GM12872 (cell line): ENCODE results near the gene ADAMTS17.

Source experiments
- TF ChIP-seq, protein P1 (sequence below): IDR thresholded peaks from 3 replicates; pipeline ENCODE4 v1.5.1; 2011; ENCODE audit warnings: low read depth, mild to moderate bottlenecking, low read length, moderate library complexity; ENCODE audit not compliant: insufficient read depth

Gene ADAMTS17

DNA sequence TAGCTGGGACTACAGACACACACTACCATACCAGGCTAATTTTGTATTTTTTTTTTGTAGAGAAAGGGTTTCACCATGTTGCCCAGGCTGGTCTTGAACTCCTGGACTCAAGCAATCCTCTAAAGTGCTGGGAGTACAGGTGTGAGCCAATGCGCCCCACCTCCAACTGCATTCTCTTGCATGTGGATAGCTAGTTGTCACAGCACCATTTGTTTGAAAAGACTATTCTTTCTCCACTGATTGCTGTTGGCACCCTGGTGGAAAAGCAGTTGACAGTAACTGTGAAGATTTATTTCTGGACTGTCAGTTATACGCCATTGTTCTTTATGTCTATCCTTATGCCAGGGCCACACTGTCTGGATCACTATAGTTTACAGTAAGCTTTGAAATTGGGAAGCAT is 303.9 kb downstream of the ADAMTS17 start:
- TF ChIP-seq, protein P1, sequence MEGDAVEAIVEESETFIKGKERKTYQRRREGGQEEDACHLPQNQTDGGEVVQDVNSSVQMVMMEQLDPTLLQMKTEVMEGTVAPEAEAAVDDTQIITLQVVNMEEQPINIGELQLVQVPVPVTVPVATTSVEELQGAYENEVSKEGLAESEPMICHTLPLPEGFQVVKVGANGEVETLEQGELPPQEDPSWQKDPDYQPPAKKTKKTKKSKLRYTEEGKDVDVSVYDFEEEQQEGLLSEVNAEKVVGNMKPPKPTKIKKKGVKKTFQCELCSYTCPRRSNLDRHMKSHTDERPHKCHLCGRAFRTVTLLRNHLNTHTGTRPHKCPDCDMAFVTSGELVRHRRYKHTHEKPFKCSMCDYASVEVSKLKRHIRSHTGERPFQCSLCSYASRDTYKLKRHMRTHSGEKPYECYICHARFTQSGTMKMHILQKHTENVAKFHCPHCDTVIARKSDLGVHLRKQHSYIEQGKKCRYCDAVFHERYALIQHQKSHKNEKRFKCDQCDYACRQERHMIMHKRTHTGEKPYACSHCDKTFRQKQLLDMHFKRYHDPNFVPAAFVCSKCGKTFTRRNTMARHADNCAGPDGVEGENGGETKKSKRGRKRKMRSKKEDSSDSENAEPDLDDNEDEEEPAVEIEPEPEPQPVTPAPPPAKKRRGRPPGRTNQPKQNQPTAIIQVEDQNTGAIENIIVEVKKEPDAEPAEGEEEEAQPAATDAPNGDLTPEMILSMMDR = no peak

DNA sequence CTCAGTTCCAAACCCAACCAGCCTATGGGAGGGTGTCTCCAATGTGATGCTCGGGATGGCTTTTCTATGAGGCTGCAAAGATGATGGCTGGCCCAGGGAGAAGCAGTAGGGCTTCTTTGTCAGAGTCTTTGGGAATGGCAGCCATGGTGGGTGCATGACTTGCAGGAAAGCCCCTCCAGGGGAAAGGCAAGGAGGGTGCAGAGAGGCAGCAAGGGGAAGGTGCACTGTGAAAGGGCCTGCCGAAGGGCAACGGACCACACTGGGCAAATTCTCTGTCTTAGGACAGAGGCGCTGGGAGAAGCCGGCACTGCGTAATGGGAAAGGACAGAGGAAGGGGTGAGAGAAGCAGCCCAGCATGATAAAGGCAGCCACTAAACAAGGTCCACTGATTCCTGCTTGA is 305.8 kb downstream of the ADAMTS17 start:
- TF ChIP-seq, protein P1 = no peak

DNA sequence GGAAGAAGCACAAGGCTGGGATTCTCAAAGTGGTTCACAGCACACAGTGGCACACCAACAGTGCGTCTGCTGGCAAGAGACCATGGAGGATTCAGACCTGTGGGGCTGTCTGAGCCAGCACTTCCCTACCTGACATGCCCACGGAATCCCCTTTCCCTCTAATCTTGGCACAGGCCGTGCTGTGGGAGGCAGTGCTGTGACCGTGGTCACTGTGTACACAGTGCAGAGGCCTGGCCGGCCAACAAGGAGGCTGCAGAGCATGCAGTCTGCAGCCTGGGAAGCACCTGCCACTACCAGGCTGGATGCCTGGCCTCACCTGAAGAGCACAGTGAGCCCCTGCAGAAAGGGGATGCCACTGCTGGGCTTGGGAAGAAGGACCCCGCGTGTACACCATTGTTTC is 307.6 kb downstream of the ADAMTS17 start:
- TF ChIP-seq, protein P1 = no peak

DNA sequence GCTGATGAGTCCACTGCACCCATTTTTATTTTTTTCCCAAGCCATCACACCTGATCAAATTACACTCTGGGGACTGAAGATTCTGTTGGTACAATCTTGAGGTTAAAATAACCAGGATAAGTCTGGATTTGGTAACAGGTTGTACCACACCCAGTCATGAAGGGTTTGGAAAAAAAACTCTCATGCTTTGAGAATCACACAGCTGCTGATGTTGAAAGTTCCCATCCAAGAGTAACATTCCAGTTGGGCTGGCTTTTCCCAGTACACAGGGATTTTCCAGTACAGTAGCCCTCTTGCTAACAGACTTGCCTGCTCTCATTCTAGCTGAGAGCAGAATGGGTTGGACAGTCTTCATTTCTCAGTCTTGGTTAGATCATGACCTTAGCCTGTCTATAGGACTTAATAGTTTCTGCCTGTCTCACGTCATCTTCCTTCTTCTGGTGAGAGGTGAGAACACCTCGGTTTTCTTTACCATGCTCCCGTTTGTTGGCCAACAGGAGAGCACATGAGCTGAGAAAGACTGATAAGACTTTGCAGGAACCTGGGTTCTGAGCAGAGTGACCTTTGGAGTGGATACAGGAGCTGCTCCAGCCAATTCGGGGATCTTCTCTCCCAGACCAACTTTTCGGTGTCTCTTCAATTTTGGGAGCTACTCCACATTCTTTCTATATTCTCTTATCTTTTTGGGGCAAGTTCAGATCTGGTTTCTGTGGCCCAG is 308.5 kb downstream of the ADAMTS17 start:
- TF ChIP-seq, protein P1 = no peak

DNA sequence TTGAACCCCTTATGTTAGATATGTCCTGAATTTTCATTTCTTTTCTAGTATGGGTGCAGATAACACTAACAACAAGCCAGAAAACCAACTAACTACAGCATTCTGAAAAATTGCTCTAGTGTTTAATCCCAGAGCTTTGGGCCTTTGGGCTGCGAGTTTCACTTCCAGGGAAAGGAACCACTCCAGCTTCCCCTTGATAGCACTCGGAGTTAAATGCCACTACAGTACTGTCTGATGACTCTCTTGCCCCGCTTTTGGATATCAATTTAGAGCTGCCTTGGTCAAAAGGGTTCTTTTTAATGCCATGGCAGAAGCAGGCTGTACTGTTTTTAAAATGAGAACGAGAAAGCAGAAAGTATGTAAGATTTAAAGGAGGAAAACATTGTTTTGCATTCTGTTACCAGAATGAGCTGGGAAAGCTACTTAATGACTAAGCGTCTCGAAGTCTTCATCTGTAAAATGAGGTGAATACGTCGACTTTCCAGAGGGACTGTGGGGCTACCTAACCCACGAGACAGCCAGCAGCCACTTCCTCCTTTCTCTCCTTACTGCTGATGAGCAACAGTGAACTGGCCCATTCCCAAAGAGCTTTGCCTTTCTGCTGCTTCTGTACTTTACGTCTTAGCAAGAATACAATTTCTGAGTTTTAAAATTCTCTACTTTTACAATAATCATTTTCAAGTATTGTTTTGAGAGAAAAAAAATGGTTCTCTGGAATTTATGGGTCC is 309.3 kb downstream of the ADAMTS17 start:
- TF ChIP-seq, protein P1 = no peak

DNA sequence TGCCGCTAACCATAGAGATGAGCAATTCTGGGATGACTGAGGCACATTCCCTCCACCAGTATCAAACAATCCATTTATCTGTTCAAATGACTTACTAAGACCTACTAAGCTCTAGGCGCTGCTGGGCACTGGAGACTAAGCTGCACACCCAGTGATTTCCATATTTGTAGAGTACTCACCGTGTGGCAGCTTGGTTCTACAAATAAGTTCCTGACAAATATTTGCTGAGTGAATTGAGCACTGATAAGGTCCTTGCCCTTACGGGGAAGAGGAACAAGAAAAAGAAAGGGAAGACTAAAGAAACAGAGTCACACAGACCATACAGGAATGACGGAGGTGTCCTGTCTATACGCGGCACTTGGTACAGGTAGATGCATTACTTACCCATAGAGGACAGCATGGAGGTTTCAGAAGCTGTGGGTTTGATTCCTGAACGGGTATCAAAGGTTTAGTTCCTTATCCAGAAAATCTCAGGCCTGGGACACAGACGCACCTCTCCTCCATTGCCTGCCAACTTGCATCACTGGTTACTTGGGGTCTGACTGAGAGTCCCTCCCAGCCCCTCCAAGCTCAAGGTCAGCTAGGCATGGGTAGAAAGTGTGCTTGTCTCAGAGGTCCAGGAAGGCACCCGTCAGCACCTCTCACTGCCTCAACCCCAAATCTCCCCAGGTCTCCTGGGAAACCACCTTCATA is 310.0 kb downstream of the ADAMTS17 start:
- TF ChIP-seq, protein P1 = no peak

DNA sequence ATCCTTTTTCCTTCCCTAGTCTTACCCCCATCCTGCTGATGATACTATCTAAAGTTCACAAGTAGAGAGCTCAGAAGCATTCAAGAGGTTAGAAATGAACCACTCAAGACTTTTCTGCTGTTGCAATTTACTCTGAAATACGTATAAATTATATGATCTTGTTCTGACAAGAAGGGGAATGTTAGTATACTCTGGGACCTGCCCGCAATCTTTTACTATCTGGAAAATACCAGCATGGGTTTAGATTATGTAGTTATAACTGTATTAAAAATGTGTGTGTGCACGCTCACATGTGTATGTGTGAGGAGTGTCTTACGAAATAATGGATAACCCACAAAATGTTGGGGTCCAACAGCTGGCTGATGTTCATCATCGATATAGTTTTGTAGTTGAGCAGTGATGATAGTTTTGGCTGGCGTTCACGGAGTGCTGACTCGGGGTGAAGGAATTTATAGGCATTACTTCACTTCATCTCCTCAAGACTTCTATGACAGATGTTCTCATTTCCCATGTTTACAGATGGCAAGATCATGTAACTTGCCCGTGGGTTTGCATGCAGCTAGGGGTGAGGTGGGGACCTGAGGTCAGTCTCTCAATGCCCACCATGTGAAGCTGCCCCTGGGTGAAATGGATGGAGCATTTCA is 311.1 kb downstream of the ADAMTS17 start:
- TF ChIP-seq, protein P1 = no peak
